HuH-7 (cell line): ENCODE data around the gene MAP2K1.
"Not testable (repeated sequence)": the region's sequence is repeated elsewhere in the genome, so short reads cannot be mapped to it uniquely, and the experiment has no call there.

Source experiments
- DNase-seq: peaks from one replicate; pipeline ENCODE4 v3.0.0; 2011; ENCODE audit warnings: low spot score

Gene MAP2K1

DNA sequence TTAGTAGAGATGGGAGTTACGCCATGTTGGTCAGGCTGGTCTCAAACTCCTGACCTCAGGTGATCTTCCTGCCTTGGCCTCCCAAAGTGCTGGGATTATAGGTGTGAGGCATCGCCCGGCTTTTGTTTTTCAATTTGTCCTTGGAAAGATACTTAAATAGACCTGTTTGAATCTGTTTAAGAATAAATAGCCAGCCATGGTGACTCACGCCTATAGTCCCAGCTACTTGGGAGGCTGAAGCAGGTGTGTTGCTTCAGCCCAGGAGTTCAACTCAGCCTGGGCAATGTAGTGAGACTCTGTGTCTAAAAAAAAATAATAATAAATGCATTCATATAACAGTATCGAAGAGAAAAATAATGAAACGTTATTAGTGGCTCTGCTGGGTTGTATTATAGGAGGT is 93.6 kb downstream of the MAP2K1 start:
- DNase-seq = no peak

DNA sequence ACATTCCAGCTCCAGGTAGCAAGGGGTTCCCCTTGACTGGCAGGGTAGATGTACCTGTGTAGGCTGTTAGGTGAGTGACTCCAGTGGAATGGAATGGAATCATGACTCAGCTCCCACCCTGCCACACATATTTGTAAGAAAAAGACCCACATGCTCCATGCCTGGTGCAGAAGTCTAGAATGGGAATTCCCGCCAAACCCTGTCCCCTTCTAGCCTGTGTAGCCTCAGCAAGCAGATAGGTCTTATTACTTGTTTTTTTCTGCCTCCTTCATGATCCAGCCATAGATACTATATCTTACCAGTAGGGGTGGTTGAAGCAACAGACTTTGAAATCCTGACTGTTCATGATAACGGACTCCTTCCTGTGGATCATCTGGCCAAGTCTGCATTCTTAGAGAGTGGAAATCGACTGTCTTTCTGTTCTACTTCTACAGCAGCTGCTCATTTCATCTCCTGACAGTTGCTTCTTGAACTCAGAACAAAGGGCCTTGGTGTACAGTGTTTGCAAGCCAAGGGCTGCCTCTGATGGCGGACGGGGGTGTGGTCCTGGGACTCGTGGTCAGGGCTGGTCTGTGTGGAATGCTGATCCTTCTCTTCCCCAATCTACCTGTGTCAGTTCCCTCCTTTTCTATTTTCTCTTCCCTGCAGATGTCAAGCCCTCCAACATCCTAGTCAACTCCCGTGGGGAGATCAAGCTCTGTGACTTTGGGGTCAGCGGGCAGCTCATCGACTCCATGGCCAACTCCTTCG is 94.6 kb downstream of the MAP2K1 start:
- DNase-seq = no peak

DNA sequence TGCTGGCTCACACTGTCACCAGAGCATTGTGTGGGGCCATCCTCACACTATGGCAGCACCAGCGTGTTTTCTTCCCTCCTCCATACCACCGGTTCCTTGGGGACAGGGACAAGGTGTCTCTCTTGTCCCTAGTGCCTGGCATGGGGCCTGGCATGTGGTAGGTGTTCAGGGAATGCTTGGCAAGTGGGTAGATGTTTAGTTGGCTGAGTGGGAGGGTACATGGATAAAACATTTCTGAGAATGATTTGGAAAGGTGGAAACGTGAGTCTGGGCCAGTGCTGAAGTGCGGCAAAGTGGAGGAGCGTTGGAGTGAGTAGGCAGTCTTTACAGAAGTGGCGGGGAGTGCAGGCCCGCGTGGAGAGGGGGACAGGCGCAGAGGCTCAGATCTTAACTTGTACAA is 95.8 kb downstream of the MAP2K1 start:
- no peak for DNase-seq

DNA sequence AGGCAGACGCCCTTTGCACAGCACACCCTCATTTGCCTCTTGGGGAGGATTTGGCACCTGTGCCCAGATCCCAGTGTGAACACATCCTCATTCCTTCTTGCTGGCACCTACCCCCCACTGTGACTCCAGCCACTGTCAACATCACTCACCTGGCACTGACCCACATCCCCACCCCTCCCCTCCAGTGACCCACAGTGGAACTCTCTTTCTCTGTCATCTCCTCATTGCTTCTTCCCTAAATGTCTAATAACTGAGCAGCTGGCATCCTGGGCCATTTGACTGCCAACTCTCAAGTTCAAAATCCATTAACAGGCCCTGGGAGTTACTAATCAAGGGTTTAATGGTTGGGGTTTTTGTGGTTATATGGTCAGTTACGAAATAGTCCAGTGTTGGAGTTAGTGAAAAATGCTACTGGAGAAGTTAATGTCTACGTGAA is 96.4 kb downstream of the MAP2K1 start:
- DNase-seq = no peak

DNA sequence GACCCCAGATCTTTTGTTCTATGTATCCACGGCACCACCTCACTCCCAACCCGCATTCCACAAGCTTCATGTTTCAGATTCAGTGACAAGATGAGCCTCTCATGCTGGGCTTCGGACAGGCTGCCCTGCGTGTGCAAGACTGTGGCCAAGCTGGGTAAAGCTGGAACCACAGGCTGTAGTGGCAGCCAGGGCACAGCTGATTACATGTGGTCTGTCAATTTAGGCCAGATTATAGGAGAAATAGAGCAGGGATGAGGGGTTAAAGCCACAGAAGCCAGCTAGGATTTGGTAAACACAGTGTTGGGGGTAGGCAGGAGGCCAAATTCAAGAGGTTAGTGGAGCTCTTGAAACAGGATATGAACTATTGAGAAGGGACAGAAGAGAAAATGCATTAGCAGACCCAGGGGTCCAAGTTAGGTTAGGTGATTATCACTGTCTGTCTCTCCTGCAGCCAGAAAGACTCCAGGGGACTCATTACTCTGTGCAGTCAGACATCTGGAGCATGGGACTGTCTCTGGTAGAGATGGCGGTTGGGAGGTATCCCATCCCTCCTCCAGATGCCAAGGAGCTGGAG is 97.9 kb downstream of the MAP2K1 start:
- no peak for DNase-seq

DNA sequence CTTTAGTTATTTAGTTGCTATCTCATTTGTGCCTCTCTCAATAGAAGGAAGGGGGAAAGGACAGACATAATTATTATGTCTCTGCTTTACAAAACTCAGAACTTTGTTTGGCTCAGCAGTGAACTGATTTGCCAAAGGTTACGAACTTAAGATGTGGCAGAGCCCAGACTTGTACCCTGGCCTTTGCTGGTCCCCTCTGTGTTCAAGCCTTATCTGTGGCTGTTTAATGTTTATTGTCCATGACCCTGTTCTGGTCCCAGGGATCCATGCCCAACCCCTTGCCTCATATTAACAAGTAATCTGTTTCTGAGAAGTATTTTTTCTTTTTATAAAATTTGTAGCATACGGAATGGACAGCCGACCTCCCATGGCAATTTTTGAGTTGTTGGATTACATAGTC is 100.2 kb downstream of the MAP2K1 start:
- no peak for DNase-seq

DNA sequence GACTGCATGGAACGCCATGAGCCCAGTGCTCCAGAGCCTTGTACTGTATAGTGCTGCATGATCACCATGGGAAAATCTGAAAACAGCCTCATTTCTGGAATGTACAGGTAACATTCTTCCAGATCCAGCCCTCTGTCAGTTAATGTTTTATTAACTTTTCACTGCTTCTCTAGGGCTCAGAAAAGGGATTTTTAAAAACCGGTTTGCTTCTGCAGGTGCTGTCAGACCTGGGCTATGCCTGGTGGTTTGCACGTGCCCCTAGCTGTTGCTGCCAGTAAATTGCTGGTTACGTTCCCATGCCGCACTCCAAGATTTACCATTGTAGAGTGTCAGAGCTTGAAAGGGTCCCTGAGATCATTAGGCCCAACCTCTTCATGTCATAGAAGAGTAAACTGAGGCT is 101.8 kb downstream of the MAP2K1 start:
- no peak for DNase-seq

DNA sequence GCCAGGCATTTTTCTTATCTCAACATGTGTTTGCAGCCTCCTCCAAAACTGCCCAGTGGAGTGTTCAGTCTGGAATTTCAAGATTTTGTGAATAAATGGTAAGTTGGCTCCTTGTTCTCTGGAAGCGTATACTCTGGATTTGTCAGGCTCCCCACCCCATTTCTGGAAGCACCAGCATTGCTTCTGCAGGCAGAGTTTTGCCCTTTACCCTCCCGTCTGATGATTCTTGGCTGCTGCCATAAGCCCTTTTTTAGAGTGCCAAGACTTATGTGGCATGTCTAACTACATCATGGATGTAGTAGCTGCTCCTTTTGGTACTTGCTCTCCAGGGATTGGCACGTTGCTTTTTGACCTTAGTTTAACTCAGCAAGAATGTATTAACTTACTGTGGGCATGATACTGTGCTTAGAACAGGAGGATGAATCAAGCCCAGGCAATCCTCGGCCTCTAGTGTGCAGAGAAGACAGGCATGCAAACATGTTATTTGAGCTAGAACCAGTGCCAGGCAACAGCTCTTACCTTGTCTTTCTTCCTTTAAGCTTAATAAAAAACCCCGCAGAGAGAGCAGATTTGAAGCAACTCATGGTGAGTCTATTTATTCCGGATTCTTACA is 102.6 kb downstream of the MAP2K1 start:
- DNase-seq = no peak

DNA sequence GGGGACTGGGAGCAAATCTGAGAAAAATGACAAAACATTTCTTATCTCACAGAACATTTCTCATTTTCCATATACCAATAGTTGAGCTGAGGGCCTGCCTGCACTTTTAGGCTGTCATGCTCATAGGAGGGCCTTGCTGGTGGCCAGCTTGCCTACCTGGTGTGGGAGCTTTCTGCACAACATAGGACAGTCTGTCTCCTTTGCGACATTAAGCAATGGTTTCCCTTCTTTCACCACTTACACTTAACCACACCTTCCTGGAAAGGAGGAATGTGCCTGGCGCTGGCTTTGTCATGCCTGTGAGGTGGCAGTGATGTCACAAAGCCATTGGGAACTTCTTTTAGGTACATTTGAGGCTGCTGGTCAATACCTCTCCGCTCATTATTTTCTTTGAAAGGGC is 105.1 kb downstream of the MAP2K1 start:
- no peak for DNase-seq

DNA sequence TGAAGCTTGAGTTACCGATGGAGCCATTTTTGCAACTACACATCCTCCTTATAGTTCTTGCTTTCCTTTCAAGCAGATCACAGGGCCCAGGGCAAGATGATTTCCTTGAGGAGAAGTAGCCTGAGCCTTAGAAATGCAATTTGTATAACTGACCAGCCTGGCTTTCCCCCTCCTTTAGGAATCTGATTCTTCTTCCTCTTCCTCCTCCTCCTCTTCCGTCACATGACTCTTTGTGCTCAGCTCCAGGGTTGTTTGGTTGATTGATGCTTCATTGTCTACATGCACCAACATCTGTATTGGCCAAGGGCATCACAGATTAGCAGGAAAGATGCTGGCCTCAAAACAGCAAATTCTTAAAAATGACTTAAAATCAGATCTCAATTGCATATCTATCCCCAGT is 107.5 kb downstream of the MAP2K1 start:
- DNase-seq = no peak

DNA sequence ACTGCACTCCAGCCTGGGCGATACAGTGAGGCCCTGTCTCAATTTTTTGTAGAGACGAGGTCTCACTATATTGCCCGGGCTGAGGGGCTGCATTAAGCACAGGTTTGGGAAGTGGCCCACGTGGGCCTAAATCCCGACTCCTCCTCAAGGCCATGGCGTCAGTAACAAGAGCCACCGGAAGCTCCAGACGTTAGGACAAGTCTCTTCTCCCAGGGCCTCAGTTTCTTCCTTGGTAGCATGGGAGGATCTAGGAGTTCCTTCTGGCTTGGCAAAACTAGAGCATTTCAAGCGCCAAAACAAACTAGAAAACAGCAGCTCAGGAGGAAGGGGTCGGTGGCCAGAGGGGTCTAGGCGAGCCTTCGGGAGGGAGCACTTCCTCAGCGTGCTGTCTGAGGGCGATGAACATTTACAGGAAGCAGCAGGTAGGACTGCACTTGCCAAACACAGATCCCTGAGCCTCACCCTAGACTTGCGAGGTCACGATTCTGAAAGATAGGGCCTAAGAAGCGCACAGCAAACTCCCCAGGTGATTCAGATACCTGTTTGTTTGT is 110.3 kb downstream of the MAP2K1 start:
- no peak for DNase-seq

DNA sequence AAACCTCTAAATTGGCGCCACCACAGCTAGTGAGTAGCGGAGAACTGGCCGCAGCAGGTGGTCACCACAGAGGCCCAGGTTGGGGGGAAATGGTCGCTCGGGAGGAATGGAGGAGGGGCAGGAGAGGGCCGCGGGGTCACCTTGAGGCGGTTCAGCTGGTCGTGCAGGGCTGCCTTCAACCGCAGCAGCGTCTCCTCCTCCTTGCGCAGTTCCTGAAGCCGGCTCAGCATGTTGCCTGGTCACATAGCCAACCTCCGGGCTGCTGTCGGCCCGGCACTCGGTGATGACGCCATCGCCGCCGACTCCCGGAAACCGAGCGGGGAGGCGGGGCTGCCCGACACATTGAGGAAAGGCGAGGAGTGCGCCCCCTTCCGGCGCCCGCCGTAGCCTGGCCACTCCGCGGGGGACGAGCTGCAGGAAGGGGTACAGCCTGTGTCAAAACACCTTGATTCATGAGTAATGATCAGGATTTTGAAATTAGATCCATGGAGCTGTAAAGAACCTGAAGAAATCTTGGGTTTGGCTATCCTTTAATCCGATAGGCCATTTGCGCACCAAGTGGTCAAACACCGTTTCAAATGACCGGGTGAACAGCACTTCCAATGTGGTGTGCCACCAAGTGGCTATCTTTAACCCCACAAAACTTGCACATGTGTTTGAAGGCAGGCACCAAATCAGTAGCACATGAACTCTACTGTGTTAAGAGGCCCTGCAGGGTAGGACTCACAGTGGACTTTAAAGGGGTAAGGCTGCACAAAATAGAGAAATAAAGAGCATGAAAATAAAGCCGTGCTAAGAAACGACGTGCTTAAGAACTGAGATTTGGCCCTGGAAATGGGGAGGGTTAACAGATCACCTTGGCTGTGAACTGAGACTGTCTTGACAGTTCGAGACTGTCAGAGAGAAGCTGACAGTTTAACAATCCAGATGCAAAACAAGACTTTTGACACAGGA is 111.1 kb downstream of the MAP2K1 start, which contains the start of gene SNAPC5:
Gene SNAPC5 (minus strand): TSS at position 261 of the 954 bp plus-strand sequence. CDS start 31 bp downstream, at position 230.
- peak; percentile 91 for DNase-seq

DNA sequence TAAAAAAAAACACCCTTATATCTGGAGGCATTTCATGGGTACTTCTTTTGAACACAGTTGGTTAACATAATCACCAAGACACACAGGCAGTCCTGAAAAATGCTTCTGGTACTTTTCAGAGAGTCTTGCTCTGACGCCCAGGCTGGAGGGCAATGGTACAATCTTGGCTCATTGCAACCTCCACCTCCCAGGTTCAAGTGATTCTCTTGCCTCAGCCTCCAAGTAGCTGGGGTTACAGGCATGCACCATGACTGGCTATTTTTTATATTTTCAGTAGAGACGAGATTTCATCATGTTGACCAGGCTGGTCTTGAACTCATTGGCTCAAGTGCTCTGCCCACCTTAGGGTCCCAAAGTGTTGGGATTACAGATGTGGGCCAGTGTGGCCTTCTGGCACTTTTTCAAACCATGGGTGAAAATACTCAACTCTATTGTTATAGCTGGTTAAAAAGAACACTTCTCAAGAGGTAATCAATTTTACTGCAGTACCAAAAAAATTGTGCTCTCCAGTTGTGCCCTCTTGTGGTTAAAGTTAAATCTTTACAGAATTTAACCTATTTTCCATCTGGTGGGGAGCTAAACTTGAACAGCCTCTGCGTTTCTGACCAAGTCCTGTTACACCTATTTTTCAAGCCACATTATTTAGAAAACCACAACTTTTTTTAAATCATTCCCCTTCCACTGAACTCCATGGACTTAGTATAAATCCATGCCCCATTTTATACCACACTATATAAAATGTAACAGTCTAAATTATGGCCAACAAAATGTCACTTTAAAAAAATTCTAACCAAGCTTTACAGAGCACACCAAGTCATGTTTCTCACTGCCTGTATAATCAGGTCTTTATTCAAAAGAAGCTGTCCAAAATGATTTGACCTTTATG is 112.0 kb downstream of the MAP2K1 start:
- DNase-seq = peak; percentile 26

DNA sequence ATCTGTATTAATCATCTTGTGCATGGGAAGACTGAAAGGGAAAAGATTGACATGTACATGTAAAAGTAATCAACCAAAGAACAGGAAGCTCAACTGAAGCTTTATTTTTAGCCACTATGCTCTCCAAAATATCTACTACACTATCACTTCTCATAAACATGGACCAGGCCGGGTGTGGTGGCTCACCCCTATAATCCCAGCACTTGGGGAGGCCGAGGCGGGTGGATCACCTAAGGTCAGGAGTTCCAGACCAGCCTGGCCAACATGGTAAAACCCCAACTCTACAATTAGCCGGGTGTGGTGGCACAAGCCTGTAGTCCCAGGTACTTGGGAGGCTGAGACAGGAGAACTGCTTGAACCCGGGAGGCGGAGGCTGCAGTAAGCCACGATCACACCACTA is 113.6 kb downstream of the MAP2K1 start:
- not testable (repeated sequence) for DNase-seq

DNA sequence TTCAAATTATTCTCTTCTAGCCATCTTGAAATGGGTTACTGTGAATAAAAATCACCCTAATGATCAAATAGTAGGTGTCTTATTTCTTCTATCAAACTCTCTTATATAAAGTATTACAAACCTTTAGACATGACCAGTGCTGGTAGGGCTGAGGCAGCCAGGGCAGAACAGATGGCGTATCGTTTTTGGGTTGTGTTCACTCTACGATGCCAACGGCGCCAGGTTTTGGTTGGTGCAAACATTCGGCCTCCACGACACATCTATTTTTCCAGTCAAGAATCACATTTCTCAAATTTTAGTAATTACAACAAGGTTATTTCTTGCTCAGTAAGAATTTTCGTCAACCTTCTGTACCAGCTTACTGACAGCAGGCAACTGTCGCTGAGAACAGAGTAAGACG is 115.8 kb downstream of the MAP2K1 start:
- DNase-seq = no peak

DNA sequence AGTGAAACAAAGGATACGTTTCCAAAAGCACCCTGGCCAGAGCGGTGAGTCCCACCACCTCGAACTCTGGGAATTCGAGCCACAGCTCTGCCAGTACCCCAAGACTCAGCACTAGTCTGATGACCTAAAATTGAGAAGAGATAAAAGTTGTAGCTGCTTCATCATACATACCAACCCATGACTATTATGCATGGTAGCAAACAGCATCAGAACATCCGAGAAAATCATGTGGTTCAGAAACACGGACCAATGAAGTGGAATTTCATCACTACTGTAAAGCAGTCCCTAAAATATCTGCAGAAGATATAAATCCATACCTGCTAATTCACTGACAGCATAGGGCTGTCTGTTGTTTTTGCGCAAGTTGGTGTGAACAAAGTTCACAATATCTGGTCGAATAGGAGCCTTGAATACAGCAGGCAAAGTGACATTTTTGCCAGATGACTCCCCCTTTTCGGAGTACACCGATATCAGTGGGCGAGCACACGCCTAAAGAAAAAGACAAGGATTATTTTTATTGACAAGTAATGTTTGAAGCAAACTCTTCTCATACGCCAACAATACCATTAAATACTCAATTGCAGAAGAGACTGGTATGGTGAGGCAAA is 116.4 kb downstream of the MAP2K1 start:
- DNase-seq = not testable (repeated sequence)

DNA sequence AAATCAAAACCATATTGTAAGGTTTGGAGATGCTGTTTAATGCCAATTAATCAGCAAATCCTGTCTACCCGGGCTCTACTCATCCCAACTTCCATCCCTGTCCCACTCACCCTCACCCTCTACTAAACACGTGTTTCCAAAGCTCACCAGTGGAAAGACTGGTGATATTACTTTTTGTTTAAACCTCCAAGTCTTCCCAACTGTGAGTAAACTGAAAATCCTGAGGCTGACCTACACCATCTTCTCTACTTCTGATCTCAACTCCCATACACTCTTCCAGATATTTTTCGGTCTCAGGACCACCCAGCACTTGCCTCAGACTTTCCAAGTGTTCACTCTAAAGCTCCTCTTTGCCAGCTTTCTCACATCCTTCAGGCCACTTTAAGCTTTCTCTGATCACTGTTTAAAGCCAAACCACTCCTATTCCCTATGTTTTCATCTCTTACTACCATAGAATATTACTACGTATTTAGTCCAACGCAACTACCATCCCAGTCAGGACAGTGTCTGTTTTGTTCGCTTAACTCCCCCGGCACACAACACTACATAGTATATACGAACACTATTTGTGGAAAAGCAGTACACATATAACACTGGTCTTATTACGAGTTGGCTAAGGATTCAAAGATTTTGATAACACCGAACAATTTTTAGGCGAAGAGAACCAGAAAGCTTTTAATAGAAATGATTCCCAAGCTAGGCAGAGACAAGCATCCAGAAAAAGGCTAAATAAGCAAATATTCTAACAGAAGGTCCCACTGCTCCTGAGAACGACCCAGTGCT is 117.3 kb downstream of the MAP2K1 start:
- DNase-seq = no peak

DNA sequence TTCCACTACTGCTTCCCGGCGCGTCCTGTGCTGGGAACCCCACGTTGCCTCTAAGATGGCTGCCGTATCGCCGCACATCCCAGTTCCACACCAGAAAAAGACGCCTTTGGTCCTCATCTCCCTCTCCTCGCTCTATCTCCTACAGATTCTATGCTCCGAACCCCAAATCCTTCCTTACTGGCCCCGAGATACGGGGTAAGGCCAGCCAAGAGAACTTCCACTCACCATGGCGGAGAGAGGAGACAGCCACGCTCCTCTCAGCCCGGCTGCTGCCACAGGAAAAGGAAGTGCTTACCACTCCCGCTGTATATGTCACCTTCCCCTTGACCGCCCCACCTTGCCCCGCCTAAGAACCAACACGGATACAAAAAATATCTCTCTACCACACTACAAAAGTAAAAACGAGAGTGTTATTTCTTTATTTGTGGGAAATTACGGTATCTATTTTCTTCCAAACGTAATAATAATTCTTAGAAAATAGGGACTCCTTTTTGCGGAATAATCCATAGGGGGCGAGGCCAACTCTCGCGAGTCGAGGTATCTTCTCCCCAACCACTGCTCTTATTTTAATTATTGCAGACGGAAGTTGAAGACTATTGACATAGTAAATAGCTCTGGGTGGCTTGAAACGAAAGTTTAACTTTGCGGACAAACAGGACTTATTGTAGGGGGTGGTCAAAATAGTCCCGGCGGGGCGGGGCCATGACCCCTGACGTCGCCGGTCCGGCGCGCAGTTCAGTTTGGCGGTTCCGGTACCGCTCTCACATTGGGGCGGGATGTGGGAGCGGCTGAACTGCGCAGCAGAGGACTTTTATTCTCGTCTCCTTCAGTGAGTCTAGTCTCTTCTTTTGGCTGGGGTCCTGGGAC is 118.1 kb downstream of the MAP2K1 start, which contains the start of the genes RPL4 and ZWILCH:
Gene RPL4 (minus strand): TSS at position 293 of the 867 bp plus-strand sequence. CDS start 65 bp downstream, at position 228.
Gene ZWILCH (plus strand): TSS at position 764 of the 867 bp plus-strand sequence. CDS start 13 bp downstream, at position 777.
- peak; percentile 86 for DNase-seq
